Calu3 (cell line): Measurements from ENCODE around the gene ARID4A. TPM values are rescaled to one million over a fixed set of nuclear protein-coding genes. Genes with fewer than 3 reads are reported as not detected.

Experiments used
- BruUV-seq: library from RNA; stranded (reverse); fragments of 400-500 nt; replicated peaks from 2 replicates; lab custom pipeline; 2021; lab: Mats Ljungman, UMichigan
- CTCF ChIA-PET: fragments of 300-600 bp; sonication (Branson Sonifier 250); formaldehyde crosslinking; loops from one replicate; lab custom pipeline; 2022; ENCODE audit warnings: antibody characterized with exemption; lab: Charles Lee
- DNase-seq: peaks from one replicate; pipeline ENCODE4 v3.0.0; 2022
- H3K27ac Mint-ChIP-seq: one replicate; pipeline ENCODE4 v1.8.0; 2022; ENCODE audit warnings: mixed read lengths; ENCODE audit not compliant: unreplicated experiment
- H3K27me3 Mint-ChIP-seq: one replicate; pipeline ENCODE4 v1.8.0; 2022; ENCODE audit warnings: mixed read lengths; ENCODE audit not compliant: unreplicated experiment
- H3K36me3 Mint-ChIP-seq: one replicate; pipeline ENCODE4 v1.8.0; 2022; ENCODE audit warnings: mild to moderate bottlenecking, moderate library complexity, mixed read lengths; ENCODE audit not compliant: insufficient read depth, unreplicated experiment
- H3K4me1 Mint-ChIP-seq: one replicate; pipeline ENCODE4 v1.8.0; 2022; ENCODE audit warnings: mild to moderate bottlenecking, low read depth, mixed read lengths; ENCODE audit not compliant: unreplicated experiment
- H3K4me3 Mint-ChIP-seq: one replicate; pipeline ENCODE4 v1.8.0; 2022; ENCODE audit warnings: mild to moderate bottlenecking, low read depth, moderate library complexity, mixed read lengths; ENCODE audit not compliant: unreplicated experiment
- H3K9me3 Mint-ChIP-seq: one replicate; pipeline ENCODE4 v1.8.0; 2022; ENCODE audit warnings: low read depth, mixed read lengths; ENCODE audit not compliant: unreplicated experiment
- CTCF ChIP-seq: fragments of 200-600 bp; IDR thresholded peaks from one replicate; pipeline ENCODE4 v1.8.0; 2022; ENCODE audit warnings: antibody characterized with exemption; ENCODE audit not compliant: unreplicated experiment
- intact Hi-C: fragments of 100-400 bp; cut with micrococcal nuclease; formaldehyde crosslinking; loops from one replicate; pipeline ENCODE4 v1.10.0; 2022; ENCODE audit not compliant: unreplicated experiment
- total RNA-seq: library from RNA; stranded (reverse); gene quantifications from 2 replicates; pipeline ENCODE4 v1.2.3, GENCODE V29; 2022

The ARID4A gene
- total RNA-seq, 1 experiment from 2014 or later = 26.7 TPM

GRCh38 chr14:58362798-58363412 lies 64.5 kb downstream of the ARID4A start:
- no peak overlapping the region for H3K4me3 Mint-ChIP-seq
- peaks cover 17% of the 10 kb centered on the region for H3K36me3 Mint-ChIP-seq
- no peaks in the 10 kb centered on the region for H3K9me3 Mint-ChIP-seq
- H3K27ac Mint-ChIP-seq = no peak overlapping the region
- CTCF ChIA-PET = no interaction called here
- TF ChIP-seq CTCF = no peak
- BruUV-seq = no TSS peak
- intact Hi-C loops = loop anchor here (1.0 kb wide), 1 partner anchor 255 kb away; no protein-coding TSS in a partner anchor
- DNase-seq = no peak
- H3K27me3 Mint-ChIP-seq = no peaks in the 10 kb centered on the region
- no peaks in the 10 kb centered on the region for H3K4me1 Mint-ChIP-seq

- intact Hi-C loops = no loop called here
- no peaks in the 10 kb centered on the region for H3K4me1 Mint-ChIP-seq
- no TSS peak for BruUV-seq
- no peaks in the 10 kb centered on the region for H3K9me3 Mint-ChIP-seq
- CTCF ChIA-PET = no interaction called here
- TF ChIP-seq CTCF = no peak
- H3K27ac Mint-ChIP-seq = no peak overlapping the region
- H3K27me3 Mint-ChIP-seq = no peaks in the 10 kb centered on the region
- DNase-seq = no peak
- H3K36me3 Mint-ChIP-seq = peaks cover 17% of the 10 kb centered on the region
- H3K4me3 Mint-ChIP-seq = no peak overlapping the region
These were observed 66.0 kb downstream of the ARID4A start for GRCh38 chr14:58364316-58364715.

- no peak for TF ChIP-seq CTCF
- H3K27ac Mint-ChIP-seq = no peak overlapping the region
- no peaks in the 10 kb centered on the region for H3K4me1 Mint-ChIP-seq
- no peak overlapping the region for H3K4me3 Mint-ChIP-seq
- CTCF ChIA-PET = no interaction called here
- BruUV-seq = no TSS peak
- intact Hi-C loops = no loop called here
- H3K9me3 Mint-ChIP-seq = no peaks in the 10 kb centered on the region
- DNase-seq = no peak
- H3K27me3 Mint-ChIP-seq = no peaks in the 10 kb centered on the region
- peaks cover 12% of the 10 kb centered on the region for H3K36me3 Mint-ChIP-seq
These were observed 68.9 kb downstream of the ARID4A start for GRCh38 chr14:58367296-58367695.

GRCh38 chr14:58368956-58369355 lies 70.6 kb downstream of the ARID4A start:
- H3K27ac Mint-ChIP-seq = no peak overlapping the region
- H3K27me3 Mint-ChIP-seq = no peaks in the 10 kb centered on the region
- peaks cover 11% of the 10 kb centered on the region for H3K36me3 Mint-ChIP-seq
- H3K9me3 Mint-ChIP-seq = no peaks in the 10 kb centered on the region
- BruUV-seq = no TSS peak
- H3K4me1 Mint-ChIP-seq = no peaks in the 10 kb centered on the region
- CTCF ChIA-PET = no interaction called here
- intact Hi-C loops = no loop called here
- no peak overlapping the region for H3K4me3 Mint-ChIP-seq
- TF ChIP-seq CTCF = no peak
- DNase-seq = no peak
